Keratinocyte (primary cell): ENCODE results near the gene PIAS1. TPM values are rescaled to one million over a fixed set of nuclear protein-coding genes. Genes with fewer than 3 reads are reported as not detected.

Source experiments
- DNase-seq: peaks from one replicate; pipeline ENCODE4 v3.0.0-alpha.2; 2011; ENCODE audit warnings: low read depth, missing footprints, low spot score
- FAIRE-seq: peaks from 2 replicates; lab custom pipeline; 2011; peaks lifted over from hg19 to GRCh38; lab: Jason Lieb, UNC
- H2AFZ ChIP-seq: 2 replicates; pipeline ENCODE4 v1.6.0; 2012; ENCODE audit warnings: low read length, control low read depth, inconsistent platforms; ENCODE audit not compliant: control insufficient read depth
- H3K27ac ChIP-seq: 2 replicates; pipeline ENCODE4 v1.5.1; 2011; ENCODE audit warnings: low read length; ENCODE audit not compliant: control insufficient read depth, insufficient read depth
- H3K27me3 ChIP-seq: 3 replicates; pipeline ENCODE4 v1.6.0; 2011; ENCODE audit warnings: low read length; ENCODE audit not compliant: control insufficient read depth, insufficient read depth; ENCODE audit errors: extremely low read depth
- H3K36me3 ChIP-seq, 2 experiments: 2 replicates in 1 of 2; 3 replicates in 1 of 2; pipeline ENCODE4 v1.5.1; 2011; ENCODE audit warnings: low read length in 2 of 2, mild to moderate bottlenecking in 1 of 2; ENCODE audit not compliant: control insufficient read depth in 2 of 2, insufficient read depth in 2 of 2; ENCODE audit errors: extremely low read depth in 1 of 2
- H3K4me1 ChIP-seq: 3 replicates; pipeline ENCODE4 v1.5.1; 2011; ENCODE audit warnings: low read length; ENCODE audit not compliant: control insufficient read depth, insufficient read depth; ENCODE audit errors: extremely low read depth
- H3K4me2 ChIP-seq: 3 replicates; pipeline ENCODE4 v1.6.0; 2011; ENCODE audit warnings: low read depth, low read length; ENCODE audit not compliant: control insufficient read depth, insufficient read depth; ENCODE audit errors: extremely low read depth
- H3K4me3 ChIP-seq, 3 experiments: fragments of 200-600 bp in 1 of 3; sonication (generic) in 1 of 3; 2 replicates in 2 of 3; 3 replicates in 1 of 3; pipeline ENCODE4 v1.5.1; 2011 to 2016; ENCODE audit warnings: low read length in 3 of 3, mild to moderate bottlenecking in 3 of 3, control low read depth in 2 of 3, inconsistent platforms in 1 of 3, low read depth in 1 of 3, mixed read lengths in 1 of 3, mixed run types in 1 of 3, moderate library complexity in 1 of 3; ENCODE audit not compliant: control insufficient read depth in 2 of 3, insufficient read depth in 2 of 3; ENCODE audit errors: extremely low read depth in 1 of 3
- H3K79me2 ChIP-seq: 2 replicates; pipeline ENCODE4 v1.6.0; 2012; ENCODE audit warnings: low read length; ENCODE audit not compliant: control insufficient read depth, insufficient read depth
- H3K9ac ChIP-seq: 3 replicates; pipeline ENCODE4 v1.6.0; 2011; ENCODE audit warnings: low read length; ENCODE audit not compliant: control insufficient read depth, insufficient read depth; ENCODE audit errors: extremely low read depth
- H3K9me1 ChIP-seq: 3 replicates; pipeline ENCODE4 v1.6.0; 2011; ENCODE audit warnings: low read length; ENCODE audit not compliant: control insufficient read depth, insufficient read depth; ENCODE audit errors: extremely low read depth
- H3K9me3 ChIP-seq: 2 replicates; pipeline ENCODE4 v1.5.1; 2012; ENCODE audit warnings: low read depth, low read length; ENCODE audit not compliant: control insufficient read depth
- H4K20me1 ChIP-seq: 3 replicates; pipeline ENCODE4 v1.6.0; 2011; ENCODE audit warnings: low read length; ENCODE audit not compliant: control insufficient read depth, insufficient read depth; ENCODE audit errors: extremely low read depth
- CTCF ChIP-seq, 3 experiments: IDR thresholded peaks in 1 of 3; conservative IDR thresholded peaks in 1 of 3; optimal IDR thresholded peaks in 1 of 3; 2 replicates in 2 of 3; 3 replicates in 1 of 3; pipeline versions ENCODE3 to v1.5.1; 2011; ENCODE audit warnings: low read length in 3 of 3, mild to moderate bottlenecking in 3 of 3, moderate library complexity in 2 of 3, control low read depth in 1 of 3, inconsistent platforms in 1 of 3; ENCODE audit not compliant: insufficient read depth in 2 of 3; ENCODE audit errors: extremely low read depth in 1 of 3
- EZH2 ChIP-seq: IDR thresholded peaks from one replicate; pipeline ENCODE4 v1.6.1; 2012; ENCODE audit warnings: inconsistent platforms, mild to moderate bottlenecking, low read length, moderate library complexity
- dilution Hi-C: fragments of 300-500 bp; cut with MboI; formaldehyde crosslinking; loops from one replicate; pipeline ENCODE4 v1.7.0; 2020; ENCODE audit warnings: low sequenced_read_pairs; ENCODE audit not compliant: extremely low pct_ligation_motif_present
- polyA plus RNA-seq, 5 experiments: library from polyadenylated mRNA; depleted of rRNA in 3 of 5; stranded (reverse) in 3 of 5; stranded (forward) in 1 of 5; unstranded in 1 of 5; fragments of >200 nt; gene quantifications; 1 replicate in 1 of 5; 2 replicates in 3 of 5; 3 replicates in 1 of 5; pipeline versions ENCODE4 v1.2.1 to v1.2.3, GENCODE V29; 2011 to 2012; ENCODE audit warnings: missing spikeins in 2 of 5, low read depth in 1 of 5, low replicate concordance in 1 of 5

The PIAS1 gene
- polyA plus RNA-seq, 1 donor (not counting 4 experiments of a cell fraction or from before 2014, with no cell fraction given) = 58.2 TPM

GRCh38 chr15:68152342-68152741 lies 98.2 kb downstream of the PIAS1 start:
- no peak overlapping the region for H3K4me3 ChIP-seq
- DNase-seq = no peak

GRCh38 chr15:68154923-68155559 lies 100.9 kb downstream of the PIAS1 start:
- peak; percentile 36 for FAIRE-seq
- TF ChIP-seq EZH2 (no peak), CTCF (optimal IDR thresholded peaks at IDR 0.05 in 1 of 3, IDR thresholded peaks at IDR 0.05 in 1 of 3, conservative IDR thresholded peaks at IDR 0.05 in 1 of 3; ENCODE audit: extremely low read depth in 1 of 3, insufficient read depth in 2 of 3, low read length in 3 of 3) (peak; percentile 59 to 73 (median 72))
- no peaks in the 10 kb centered on the region for H3K79me2 ChIP-seq

More at GRCh38 chr15:68152342-68152741, 98.2 kb downstream of the PIAS1 start:
- Histone ChIP-seq H2AFZ (no peak overlapping the region), H3K4me2 (no peak overlapping the region), H3K36me3 (peaks cover 3 to 9% of the 10 kb centered on the region in 2 experiments), H4K20me1 (no peaks in the 10 kb centered on the region), H3K9ac (no peak overlapping the region), H3K27me3 (no peaks in the 10 kb centered on the region), H3K9me1 (no peaks in the 10 kb centered on the region), H3K4me1 (peaks cover 8% of the 10 kb centered on the region), H3K79me2 (no peaks in the 10 kb centered on the region), H3K27ac (no peak overlapping the region), H3K9me3 (no peaks in the 10 kb centered on the region)
- FAIRE-seq = no peak
- TF ChIP-seq CTCF (optimal IDR thresholded peaks at IDR 0.05 in 1 of 3, IDR thresholded peaks at IDR 0.05 in 1 of 3, conservative IDR thresholded peaks at IDR 0.05 in 1 of 3; ENCODE audit: extremely low read depth in 1 of 3, insufficient read depth in 2 of 3, low read length in 3 of 3) (no peak), EZH2 (no peak)
- dilution Hi-C loops = no loop called here

More at GRCh38 chr15:68154923-68155559, 100.9 kb downstream of the PIAS1 start:
- Histone ChIP-seq H3K4me2 (no peak overlapping the region), H3K9ac (no peak overlapping the region), H3K4me3 (no peak overlapping the region), H2AFZ (no peak overlapping the region), H3K27me3 (no peaks in the 10 kb centered on the region), H3K9me3 (no peaks in the 10 kb centered on the region), H3K4me1 (peaks cover 4% of the 10 kb centered on the region), H3K9me1 (no peaks in the 10 kb centered on the region), H3K36me3 (peaks cover 3 to 12% of the 10 kb centered on the region in 2 experiments), H4K20me1 (no peaks in the 10 kb centered on the region), H3K27ac (no peak overlapping the region)
- no peak for DNase-seq
- dilution Hi-C loops = no loop called here
